ENCODE data around the gene MICAL2.

- TF ChIP-seq, protein P1, sequence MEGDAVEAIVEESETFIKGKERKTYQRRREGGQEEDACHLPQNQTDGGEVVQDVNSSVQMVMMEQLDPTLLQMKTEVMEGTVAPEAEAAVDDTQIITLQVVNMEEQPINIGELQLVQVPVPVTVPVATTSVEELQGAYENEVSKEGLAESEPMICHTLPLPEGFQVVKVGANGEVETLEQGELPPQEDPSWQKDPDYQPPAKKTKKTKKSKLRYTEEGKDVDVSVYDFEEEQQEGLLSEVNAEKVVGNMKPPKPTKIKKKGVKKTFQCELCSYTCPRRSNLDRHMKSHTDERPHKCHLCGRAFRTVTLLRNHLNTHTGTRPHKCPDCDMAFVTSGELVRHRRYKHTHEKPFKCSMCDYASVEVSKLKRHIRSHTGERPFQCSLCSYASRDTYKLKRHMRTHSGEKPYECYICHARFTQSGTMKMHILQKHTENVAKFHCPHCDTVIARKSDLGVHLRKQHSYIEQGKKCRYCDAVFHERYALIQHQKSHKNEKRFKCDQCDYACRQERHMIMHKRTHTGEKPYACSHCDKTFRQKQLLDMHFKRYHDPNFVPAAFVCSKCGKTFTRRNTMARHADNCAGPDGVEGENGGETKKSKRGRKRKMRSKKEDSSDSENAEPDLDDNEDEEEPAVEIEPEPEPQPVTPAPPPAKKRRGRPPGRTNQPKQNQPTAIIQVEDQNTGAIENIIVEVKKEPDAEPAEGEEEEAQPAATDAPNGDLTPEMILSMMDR (IDR thresholded peaks at IDR 0.05), result no peak
- no peak for TF ChIP-seq EZH2 (IDR thresholded peaks at IDR 0.05; ENCODE audit: borderline replicate concordance, insufficient read depth, low read depth, low read length, poor library complexity, severe bottlenecking)
These were observed 175.4 kb downstream of the MICAL2 start for GRCh38 chr11:12285811-12286222.

All from B cell (primary cell).